HG03565 (cell line): ENCODE measurements around the gene EMID1.

Experiments used
- ATAC-seq: cut with Tn5 transposase; IDR thresholded peaks from one replicate; pipeline ENCODE4 v1.9.1; 2021; ENCODE audit warnings: mild to moderate bottlenecking, moderate library complexity; ENCODE audit not compliant: unreplicated experiment

The EMID1 gene

GRCh38 chr22:29288837-29289236 lies 83.1 kb downstream of the EMID1 start:
- no peak for ATAC-seq

- ATAC-seq: no peak
These were observed 84.4 kb downstream of the EMID1 start for GRCh38 chr22:29290061-29290460.

GRCh38 chr22:29291215-29291614 lies 85.5 kb downstream of the EMID1 start:
- no peak for ATAC-seq

- ATAC-seq: no peak
These were observed 86.7 kb downstream of the EMID1 start for GRCh38 chr22:29292379-29292778.

GRCh38 chr22:29298641-29299040 lies 92.9 kb downstream of the EMID1 start:
- ATAC-seq: no peak

GRCh38 chr22:29299136-29299900 lies 93.6 kb downstream of the EMID1 start:
- ATAC-seq: no peak

- ATAC-seq: no peak
These were observed 94.7 kb downstream of the EMID1 start for GRCh38 chr22:29300467-29300806.

GRCh38 chr22:29300807-29301601 lies 95.3 kb downstream of the EMID1 start:
- no peak for ATAC-seq

GRCh38 chr22:29301716-29302401 lies 96.2 kb downstream of the EMID1 start:
- no peak for ATAC-seq

- no peak for ATAC-seq
These were observed 96.6 kb downstream of the EMID1 start for GRCh38 chr22:29302402-29302680.

- no peak for ATAC-seq
These were observed 97.2 kb downstream of the EMID1 start for GRCh38 chr22:29302681-29303465.

- ATAC-seq: no peak
These were observed 100.1 kb downstream of the EMID1 start for GRCh38 chr22:29305836-29306174.

GRCh38 chr22:29306175-29306834 lies 100.6 kb downstream of the EMID1 start, which contains the start of gene GAS2L1:
GAS2L1 (plus strand) TSS chr22:29306650; CDS start chr22:29308106, 1,456 bp downstream.
- no peak for ATAC-seq

GRCh38 chr22:29306835-29307595 lies 101.3 kb downstream of the EMID1 start:
- ATAC-seq: no peak

GRCh38 chr22:29307596-29308147 lies 102.0 kb downstream of the EMID1 start:
- no peak for ATAC-seq

- ATAC-seq: no peak
These were observed 102.6 kb downstream of the EMID1 start for GRCh38 chr22:29308148-29308790.

- no peak for ATAC-seq
These were observed 103.1 kb downstream of the EMID1 start for GRCh38 chr22:29308791-29309262.
